SU-DHL-6 (cell line): ENCODE measurements around the gene HCN4.

ENCODE experiments used
- EZH2phosphoT487 ChIP-seq: fragments of 200-600 bp; sonication (generic), shearing (Covaris generic); conservative IDR thresholded peaks from 2 replicates; pipeline ENCODE4 v1.6.1; 2018; ENCODE audit warnings: mild to moderate bottlenecking, antibody characterized with exemption, low read length, moderate library complexity, mixed read lengths
- TF ChIP-seq, protein P1 (sequence below): fragments of 200-600 bp; sonication (generic); IDR thresholded peaks from one replicate; pipeline ENCODE4 v1.5.1; 2017; ENCODE audit warnings: antibody characterized with exemption, mild to moderate bottlenecking, low read length, moderate library complexity; ENCODE audit not compliant: insufficient read depth, poor library complexity, severe bottlenecking

GRCh38 chr15:73318463-73319351 is 50.1 kb downstream of the HCN4 start:
- TF ChIP-seq EZH2phosphoT487: no peak
- TF ChIP-seq, protein P1, sequence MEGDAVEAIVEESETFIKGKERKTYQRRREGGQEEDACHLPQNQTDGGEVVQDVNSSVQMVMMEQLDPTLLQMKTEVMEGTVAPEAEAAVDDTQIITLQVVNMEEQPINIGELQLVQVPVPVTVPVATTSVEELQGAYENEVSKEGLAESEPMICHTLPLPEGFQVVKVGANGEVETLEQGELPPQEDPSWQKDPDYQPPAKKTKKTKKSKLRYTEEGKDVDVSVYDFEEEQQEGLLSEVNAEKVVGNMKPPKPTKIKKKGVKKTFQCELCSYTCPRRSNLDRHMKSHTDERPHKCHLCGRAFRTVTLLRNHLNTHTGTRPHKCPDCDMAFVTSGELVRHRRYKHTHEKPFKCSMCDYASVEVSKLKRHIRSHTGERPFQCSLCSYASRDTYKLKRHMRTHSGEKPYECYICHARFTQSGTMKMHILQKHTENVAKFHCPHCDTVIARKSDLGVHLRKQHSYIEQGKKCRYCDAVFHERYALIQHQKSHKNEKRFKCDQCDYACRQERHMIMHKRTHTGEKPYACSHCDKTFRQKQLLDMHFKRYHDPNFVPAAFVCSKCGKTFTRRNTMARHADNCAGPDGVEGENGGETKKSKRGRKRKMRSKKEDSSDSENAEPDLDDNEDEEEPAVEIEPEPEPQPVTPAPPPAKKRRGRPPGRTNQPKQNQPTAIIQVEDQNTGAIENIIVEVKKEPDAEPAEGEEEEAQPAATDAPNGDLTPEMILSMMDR: no peak
